MM.1S (cell line): ENCODE data around the gene OOSP1.

ENCODE experiments used
- EZH2 ChIP-seq: fragments of 300-600 bp; sonication (generic); optimal IDR thresholded peaks from 2 replicates; pipeline ENCODE3; 2017; ENCODE audit warnings: low read depth, mild to moderate bottlenecking, antibody characterized with exemption, low read length, mixed read lengths
- TF ChIP-seq, protein P1 (sequence below): fragments of 300-600 bp; sonication (generic); IDR thresholded peaks from 2 replicates; pipeline ENCODE4 v1.5.1; 2016; ENCODE audit warnings: antibody characterized with exemption, low read length, mixed read lengths

DNA sequence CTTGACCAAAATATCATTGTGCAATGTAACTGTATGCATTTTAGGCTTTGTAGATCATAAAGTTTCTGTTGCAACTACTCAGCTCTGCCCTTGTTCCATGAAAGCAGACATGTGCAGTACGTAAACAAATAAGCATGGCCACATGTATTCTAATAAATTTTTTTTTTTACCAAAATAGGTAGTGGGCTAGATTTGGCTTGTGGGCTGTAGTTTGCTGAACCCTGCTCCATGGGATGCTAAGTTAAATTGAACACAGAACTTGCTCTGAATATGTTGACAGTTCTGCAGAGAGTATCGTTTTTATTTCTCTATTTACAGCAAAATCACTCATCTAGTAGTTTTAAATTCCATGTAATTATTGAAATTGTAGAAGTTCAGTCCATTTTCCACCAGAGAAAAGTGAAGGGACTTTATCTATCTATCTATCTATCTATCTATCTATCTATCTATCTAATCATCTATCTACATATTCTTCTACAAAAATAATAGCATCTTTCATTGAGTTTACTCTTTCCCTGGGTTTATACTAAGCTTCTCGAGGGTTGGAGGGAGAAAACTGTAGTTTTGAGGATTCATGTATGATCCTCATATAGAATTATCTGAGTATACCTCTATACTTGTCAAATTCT, 16.1 kb downstream of the OOSP1 start:
- TF ChIP-seq, protein P1, sequence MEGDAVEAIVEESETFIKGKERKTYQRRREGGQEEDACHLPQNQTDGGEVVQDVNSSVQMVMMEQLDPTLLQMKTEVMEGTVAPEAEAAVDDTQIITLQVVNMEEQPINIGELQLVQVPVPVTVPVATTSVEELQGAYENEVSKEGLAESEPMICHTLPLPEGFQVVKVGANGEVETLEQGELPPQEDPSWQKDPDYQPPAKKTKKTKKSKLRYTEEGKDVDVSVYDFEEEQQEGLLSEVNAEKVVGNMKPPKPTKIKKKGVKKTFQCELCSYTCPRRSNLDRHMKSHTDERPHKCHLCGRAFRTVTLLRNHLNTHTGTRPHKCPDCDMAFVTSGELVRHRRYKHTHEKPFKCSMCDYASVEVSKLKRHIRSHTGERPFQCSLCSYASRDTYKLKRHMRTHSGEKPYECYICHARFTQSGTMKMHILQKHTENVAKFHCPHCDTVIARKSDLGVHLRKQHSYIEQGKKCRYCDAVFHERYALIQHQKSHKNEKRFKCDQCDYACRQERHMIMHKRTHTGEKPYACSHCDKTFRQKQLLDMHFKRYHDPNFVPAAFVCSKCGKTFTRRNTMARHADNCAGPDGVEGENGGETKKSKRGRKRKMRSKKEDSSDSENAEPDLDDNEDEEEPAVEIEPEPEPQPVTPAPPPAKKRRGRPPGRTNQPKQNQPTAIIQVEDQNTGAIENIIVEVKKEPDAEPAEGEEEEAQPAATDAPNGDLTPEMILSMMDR: no peak
- TF ChIP-seq EZH2: no peak
